Neural progenitor cell (in vitro differentiated cells): ENCODE results near the gene CCDC183.

Experiments used
- EZH2 ChIP-seq: fragments of 200-600 bp; sonication (generic); IDR thresholded peaks from 2 replicates; pipeline ENCODE4 v1.6.1; 2017; ENCODE audit warnings: antibody characterized with exemption, mild to moderate bottlenecking, moderate library complexity
- EZH2phosphoT487 ChIP-seq: fragments of 200-600 bp; sonication (generic); IDR thresholded peaks from 2 replicates; pipeline ENCODE4 v1.6.1; 2017; ENCODE audit warnings: antibody characterized with exemption
- TF ChIP-seq, protein P1 (sequence below): fragments of 200-600 bp; sonication (generic); IDR thresholded peaks from 2 replicates; pipeline ENCODE4 v1.5.1; 2017; ENCODE audit warnings: antibody characterized with exemption, mild to moderate bottlenecking

DNA sequence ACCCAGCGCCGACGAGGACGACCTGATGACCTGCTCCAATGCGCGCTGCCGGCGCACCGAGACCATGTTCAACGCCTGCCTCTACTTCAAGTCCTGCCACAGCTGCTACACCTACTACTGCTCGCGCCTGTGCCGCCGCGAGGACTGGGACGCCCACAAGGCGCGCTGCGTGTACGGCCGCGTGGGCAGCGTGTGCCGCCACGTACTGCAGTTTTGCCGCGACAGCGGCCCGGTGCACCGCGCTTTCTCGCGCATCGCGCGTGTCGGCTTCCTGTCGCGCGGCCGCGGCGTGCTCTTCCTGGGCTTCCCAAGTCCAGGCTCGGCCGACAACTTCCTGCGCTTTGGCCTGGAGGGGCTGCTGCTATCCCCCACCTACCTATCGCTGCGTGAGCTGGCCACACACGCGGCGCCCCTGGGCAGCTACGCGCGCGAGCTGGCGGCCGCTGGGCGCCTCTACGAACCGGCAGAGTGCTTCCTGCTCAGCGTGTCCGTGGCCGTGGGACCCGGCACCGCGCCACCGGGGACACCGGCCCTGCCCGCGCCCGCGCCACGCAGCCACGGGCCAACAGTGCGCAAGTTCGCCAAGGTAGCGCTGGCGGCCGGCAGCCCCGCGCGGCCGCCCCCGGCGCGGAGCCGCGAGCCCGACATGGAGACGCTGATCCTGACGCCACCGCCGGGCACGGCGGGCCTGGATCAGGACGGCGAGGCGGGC is 50.4 kb downstream of the CCDC183 start:
- TF ChIP-seq, protein P1, sequence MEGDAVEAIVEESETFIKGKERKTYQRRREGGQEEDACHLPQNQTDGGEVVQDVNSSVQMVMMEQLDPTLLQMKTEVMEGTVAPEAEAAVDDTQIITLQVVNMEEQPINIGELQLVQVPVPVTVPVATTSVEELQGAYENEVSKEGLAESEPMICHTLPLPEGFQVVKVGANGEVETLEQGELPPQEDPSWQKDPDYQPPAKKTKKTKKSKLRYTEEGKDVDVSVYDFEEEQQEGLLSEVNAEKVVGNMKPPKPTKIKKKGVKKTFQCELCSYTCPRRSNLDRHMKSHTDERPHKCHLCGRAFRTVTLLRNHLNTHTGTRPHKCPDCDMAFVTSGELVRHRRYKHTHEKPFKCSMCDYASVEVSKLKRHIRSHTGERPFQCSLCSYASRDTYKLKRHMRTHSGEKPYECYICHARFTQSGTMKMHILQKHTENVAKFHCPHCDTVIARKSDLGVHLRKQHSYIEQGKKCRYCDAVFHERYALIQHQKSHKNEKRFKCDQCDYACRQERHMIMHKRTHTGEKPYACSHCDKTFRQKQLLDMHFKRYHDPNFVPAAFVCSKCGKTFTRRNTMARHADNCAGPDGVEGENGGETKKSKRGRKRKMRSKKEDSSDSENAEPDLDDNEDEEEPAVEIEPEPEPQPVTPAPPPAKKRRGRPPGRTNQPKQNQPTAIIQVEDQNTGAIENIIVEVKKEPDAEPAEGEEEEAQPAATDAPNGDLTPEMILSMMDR, result no peak
- TF ChIP-seq EZH2 (peak; percentile 74), EZH2phosphoT487 (peak; percentile 22)
